ENCODE results near the gene RPL35A. TPM values are rescaled to one million over a fixed set of nuclear protein-coding genes. Genes with fewer than 3 reads are reported as not detected.
A peak's percentile ranks its signal among the peaks of the same experiment; 100 is the strongest.
"Not testable (repeated sequence)": the region's sequence is repeated elsewhere in the genome, so short reads cannot be mapped to it uniquely, and the experiment has no call there.

Gene RPL35A
- 1,000 to 10,000 TPM in 1 of 2 donors, 100 to 1,000 TPM in 1; 441 to 1,724 TPM for total RNA-seq
- 100 to 1,000 TPM; 891 to 937 TPM for polyA plus RNA-seq (ENCODE audit: insufficient read length in 2 of 2)
- long read RNA-seq, donor 1, transcript RPL35A-207 (2 exons, 687 nt), result minor isoform, 63 of 1,619 reads
- long read RNA-seq, donor 1, transcript RPL35A-205 (5 exons, 553 nt), result minor isoform, 46 of 1,619 reads
- long read RNA-seq, donor 1, transcript RPL35A-206 (5 exons, 1,444 nt), result major isoform, 735 of 1,619 reads
- long read RNA-seq, donor 1, transcript RPL35A-208 (4 exons, 677 nt), result minor isoform, 72 of 1,619 reads
- long read RNA-seq, donor 1, partial matches to known transcripts, result 606 of 1,619 reads
- long read RNA-seq, donor 1, other reads (novel, unspliced or antisense), result 79 of 1,619 reads
- long read RNA-seq, donor 2, transcript RPL35A-205 (5 exons, 553 nt), result minor isoform, 16 of 566 reads
- long read RNA-seq, donor 2, transcript RPL35A-207 (2 exons, 687 nt), result minor isoform, 11 of 566 reads
- long read RNA-seq, donor 2, transcript RPL35A-206 (5 exons, 1,444 nt), result major isoform, 299 of 566 reads
- long read RNA-seq, donor 2, transcript RPL35A-208 (4 exons, 677 nt), result minor isoform, 22 of 566 reads
- long read RNA-seq, donor 2, partial matches to known transcripts, result 198 of 566 reads
- long read RNA-seq, donor 2, other reads (novel, unspliced or antisense), result 16 of 566 reads
- long read RNA-seq, donor 3, transcript RPL35A-207 (2 exons, 687 nt), result minor isoform, 33 of 894 reads
- long read RNA-seq, donor 3, transcript RPL35A-208 (4 exons, 677 nt), result minor isoform, 30 of 894 reads
- long read RNA-seq, donor 3, transcript RPL35A-205 (5 exons, 553 nt), result minor isoform, 16 of 894 reads
- long read RNA-seq, donor 3, transcript RPL35A-206 (5 exons, 1,444 nt), result major isoform, 435 of 894 reads
- long read RNA-seq, donor 3, partial matches to known transcripts, result 321 of 894 reads
- long read RNA-seq, donor 3, other reads (novel, unspliced or antisense), result 52 of 894 reads
- long read RNA-seq, donor 4, transcript RPL35A-207 (2 exons, 687 nt), result minor isoform, 335 of 9,217 reads
- long read RNA-seq, donor 4, transcript RPL35A-209 (3 exons, 579 nt), result minor isoform, 82 of 9,217 reads
- long read RNA-seq, donor 4, transcript RPL35A-206 (5 exons, 1,444 nt), result major isoform, 3,910 of 9,217 reads
- long read RNA-seq, donor 4, transcript RPL35A-208 (4 exons, 677 nt), result minor isoform, 441 of 9,217 reads
- long read RNA-seq, donor 4, partial matches to known transcripts, result 3,880 of 9,217 reads
- long read RNA-seq, donor 4, other reads (novel, unspliced or antisense), result 484 of 9,217 reads

DNA sequence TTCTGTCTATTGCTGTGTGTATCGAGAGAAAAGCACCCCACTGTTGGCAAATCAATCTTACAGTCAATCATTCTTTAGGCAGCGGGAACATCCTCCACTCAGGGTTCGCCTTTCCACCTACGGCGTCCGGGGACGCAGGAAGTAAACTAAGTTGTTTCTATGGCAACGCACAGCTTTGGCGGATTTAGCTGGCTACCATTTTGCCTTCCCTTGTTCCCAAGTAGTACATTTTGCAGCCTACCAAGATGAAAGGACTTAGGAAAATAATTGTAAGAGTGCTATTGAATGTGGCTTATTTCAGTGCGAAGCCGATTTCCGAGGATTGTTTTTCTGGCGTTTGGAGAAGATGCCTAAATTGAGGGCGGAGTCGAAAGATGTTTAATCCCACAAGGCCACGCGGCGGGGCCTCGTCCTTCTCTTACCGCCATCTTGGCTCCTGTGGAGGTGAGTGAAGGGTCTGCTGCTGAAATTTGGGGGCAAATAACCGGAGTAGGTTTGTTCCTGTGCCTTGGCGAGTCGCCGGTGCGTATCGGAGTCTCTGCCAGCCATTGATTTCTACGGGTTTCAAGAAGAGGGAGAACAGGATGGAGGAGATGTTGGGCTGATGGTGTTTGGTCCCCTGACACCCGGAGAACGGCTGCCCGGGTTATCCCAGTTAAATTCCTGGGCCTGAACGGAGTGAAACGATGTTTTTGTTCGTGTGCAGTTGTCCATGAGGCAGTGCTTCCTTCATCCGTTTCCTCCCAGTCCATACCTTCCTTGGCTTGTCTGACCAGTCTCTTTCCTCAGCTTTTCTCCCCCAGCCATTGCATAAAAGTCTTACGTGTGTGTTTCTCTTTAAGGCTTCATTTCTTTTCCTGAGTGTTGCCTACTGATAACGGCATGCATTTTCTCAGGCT lies at the start of gene RPL35A:
Gene RPL35A, plus strand, starts transcription at position 413 of the 899 bp plus-strand sequence. CDS start 778 bp downstream, outside the sequence.
- peaks cover 33% of the 10 kb centered on the region for H3K36me3 ChIP-seq (ENCODE audit: control insufficient read depth, insufficient read depth, low read length)
- no peaks in the 10 kb centered on the region for H3K27me3 ChIP-seq (ENCODE audit: control insufficient read depth, insufficient read depth, low read length)
- peak; percentile 95 to 100 (median 97) for DNase-seq (ENCODE audit: low read depth in 4 of 6, low spot score in 6 of 6)
- peak within 1 kb of the TSS; percentile 98 for H3K27ac ChIP-seq (ENCODE audit: low read depth, low read length)
- peak within 1 kb of the TSS; percentile 83 for H3K4me3 ChIP-seq (ENCODE audit: low read depth, low read length)
- H3K4me1 ChIP-seq (ENCODE audit: control insufficient read depth, insufficient read depth, low read length), result peaks cover 21% of the 10 kb centered on the region
- H3K9me3 ChIP-seq (ENCODE audit: control insufficient read depth, insufficient read depth, low read length), result no peaks in the 10 kb centered on the region
- WGBS (ENCODE audit: insufficient coverage), result 0% methylated on average over 32 of the region's 36 CpGs

GRCh38 chr3:197901626-197902025 lies 48.4 kb upstream of the RPL35A start:
- Histone ChIP-seq H3K27ac (ENCODE audit: low read depth, low read length) (no peak overlapping the region), H3K9me3 (ENCODE audit: control insufficient read depth, insufficient read depth, low read length) (no peaks in the 10 kb centered on the region), H3K36me3 (ENCODE audit: control insufficient read depth, insufficient read depth, low read length) (peaks cover 12% of the 10 kb centered on the region), H3K4me1 (ENCODE audit: control insufficient read depth, insufficient read depth, low read length) (peaks cover 3% of the 10 kb centered on the region), H3K27me3 (ENCODE audit: control insufficient read depth, insufficient read depth, low read length) (no peaks in the 10 kb centered on the region), H3K4me3 (ENCODE audit: low read depth, low read length) (no peak overlapping the region)
- 98% methylated on average over 4 of the region's 4 CpGs for WGBS (ENCODE audit: insufficient coverage)
- no peak for DNase-seq (ENCODE audit: low read depth in 4 of 6, low spot score in 6 of 6)

- Histone ChIP-seq H3K9me3 (ENCODE audit: control insufficient read depth, insufficient read depth, low read length) (no peaks in the 10 kb centered on the region), H3K36me3 (ENCODE audit: control insufficient read depth, insufficient read depth, low read length) (peaks cover 5% of the 10 kb centered on the region), H3K4me3 (ENCODE audit: low read depth, low read length) (no peak overlapping the region), H3K27me3 (ENCODE audit: control insufficient read depth, insufficient read depth, low read length) (no peaks in the 10 kb centered on the region), H3K27ac (ENCODE audit: low read depth, low read length) (no peak overlapping the region), H3K4me1 (ENCODE audit: control insufficient read depth, insufficient read depth, low read length) (peaks cover 3% of the 10 kb centered on the region)
- DNase-seq (ENCODE audit: low read depth in 4 of 6, low spot score in 6 of 6), result peak; percentile 58 to 92 (median 77)
- WGBS (ENCODE audit: insufficient coverage), result 24% methylated on average over 11 of the region's 17 CpGs
Measured at GRCh38 chr3:197906023-197906849, 43.8 kb upstream of the RPL35A start.

DNA sequence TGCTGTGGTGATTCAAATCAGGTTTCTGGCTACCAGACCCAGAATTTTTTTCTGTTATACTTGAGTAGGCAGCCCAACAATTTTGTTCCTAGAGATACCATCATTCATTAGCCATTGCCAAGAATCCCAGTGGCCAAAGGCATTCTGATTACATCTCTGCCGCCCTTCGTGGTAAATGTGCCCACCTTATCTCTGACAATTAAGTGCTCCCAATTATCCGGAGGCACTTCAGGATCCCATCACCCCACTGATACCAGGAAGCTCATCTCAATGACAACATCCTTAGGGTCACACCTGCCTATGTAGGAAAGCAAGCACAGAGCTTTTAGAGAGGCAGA lies 43.2 kb upstream of the RPL35A start:
- Histone ChIP-seq H3K27me3 (ENCODE audit: control insufficient read depth, insufficient read depth, low read length) (no peaks in the 10 kb centered on the region), H3K27ac (ENCODE audit: low read depth, low read length) (no peak overlapping the region), H3K9me3 (ENCODE audit: control insufficient read depth, insufficient read depth, low read length) (no peaks in the 10 kb centered on the region), H3K4me3 (ENCODE audit: low read depth, low read length) (no peak overlapping the region), H3K4me1 (ENCODE audit: control insufficient read depth, insufficient read depth, low read length) (peaks cover 3% of the 10 kb centered on the region), H3K36me3 (ENCODE audit: control insufficient read depth, insufficient read depth, low read length) (no peaks in the 10 kb centered on the region)
- WGBS (ENCODE audit: insufficient coverage), result 90% methylated on average over 3 of the region's 3 CpGs
- DNase-seq (ENCODE audit: low read depth in 4 of 6, low spot score in 6 of 6), result no peak

DNA sequence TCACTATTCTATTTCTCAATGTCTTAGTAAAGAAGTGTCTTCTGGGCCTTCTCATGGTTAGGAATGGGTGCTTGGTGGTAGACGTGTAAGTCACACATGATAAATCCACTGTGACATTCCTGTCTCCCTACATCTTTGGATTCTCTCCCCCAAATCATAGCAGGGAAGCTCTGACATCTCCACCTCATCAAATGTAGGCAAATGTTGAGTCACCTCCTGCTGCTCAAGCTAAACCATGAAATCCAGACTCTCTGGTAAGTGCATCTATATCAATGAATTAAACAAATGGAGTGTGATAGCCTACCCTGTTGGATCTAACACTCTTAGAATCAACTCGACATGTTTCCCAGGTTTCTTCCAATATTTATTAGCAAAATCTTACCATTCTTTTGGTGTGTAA lies 42.8 kb upstream of the RPL35A start:
- Histone ChIP-seq H3K4me3 (ENCODE audit: low read depth, low read length) (no peak overlapping the region), H3K27ac (ENCODE audit: low read depth, low read length) (no peak overlapping the region), H3K36me3 (ENCODE audit: control insufficient read depth, insufficient read depth, low read length) (no peaks in the 10 kb centered on the region), H3K4me1 (ENCODE audit: control insufficient read depth, insufficient read depth, low read length) (peaks cover 3% of the 10 kb centered on the region), H3K27me3 (ENCODE audit: control insufficient read depth, insufficient read depth, low read length) (no peaks in the 10 kb centered on the region), H3K9me3 (ENCODE audit: control insufficient read depth, insufficient read depth, low read length) (no peaks in the 10 kb centered on the region)
- WGBS (ENCODE audit: insufficient coverage), result no CpG with 5 or more reads among the region's 2 CpGs
- no peak for DNase-seq (ENCODE audit: low read depth in 4 of 6, low spot score in 6 of 6)

DNA sequence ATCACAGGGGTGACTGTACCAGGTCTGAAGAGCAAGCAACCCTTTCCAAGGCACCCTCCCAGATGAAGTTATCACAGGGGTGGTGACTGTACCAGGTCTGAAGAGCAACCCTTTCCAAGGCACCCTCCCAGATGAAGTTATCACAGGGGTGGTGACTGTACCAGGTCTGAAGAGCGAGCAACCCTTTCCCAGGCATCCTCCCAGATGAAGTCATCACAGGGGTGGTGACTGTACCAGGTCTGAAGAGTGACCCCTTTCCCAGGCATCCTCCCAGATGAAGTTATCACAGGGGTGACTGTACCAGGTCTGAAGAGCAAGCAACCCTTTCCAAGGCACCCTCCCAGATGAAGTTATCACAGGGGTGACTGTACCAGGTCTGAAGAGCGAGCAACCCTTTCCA lies 41.4 kb upstream of the RPL35A start:
- not testable (repeated sequence) for H3K9me3 ChIP-seq (ENCODE audit: control insufficient read depth, insufficient read depth, low read length); H3K27ac ChIP-seq (ENCODE audit: low read depth, low read length); H3K4me1 ChIP-seq (ENCODE audit: control insufficient read depth, insufficient read depth, low read length); H3K36me3 ChIP-seq (ENCODE audit: control insufficient read depth, insufficient read depth, low read length); DNase-seq (ENCODE audit: low read depth in 4 of 6, low spot score in 6 of 6); H3K27me3 ChIP-seq (ENCODE audit: control insufficient read depth, insufficient read depth, low read length); H3K4me3 ChIP-seq (ENCODE audit: low read depth, low read length)
- 100% methylated on average over 1 of the region's 2 CpGs for WGBS (ENCODE audit: insufficient coverage)

DNA sequence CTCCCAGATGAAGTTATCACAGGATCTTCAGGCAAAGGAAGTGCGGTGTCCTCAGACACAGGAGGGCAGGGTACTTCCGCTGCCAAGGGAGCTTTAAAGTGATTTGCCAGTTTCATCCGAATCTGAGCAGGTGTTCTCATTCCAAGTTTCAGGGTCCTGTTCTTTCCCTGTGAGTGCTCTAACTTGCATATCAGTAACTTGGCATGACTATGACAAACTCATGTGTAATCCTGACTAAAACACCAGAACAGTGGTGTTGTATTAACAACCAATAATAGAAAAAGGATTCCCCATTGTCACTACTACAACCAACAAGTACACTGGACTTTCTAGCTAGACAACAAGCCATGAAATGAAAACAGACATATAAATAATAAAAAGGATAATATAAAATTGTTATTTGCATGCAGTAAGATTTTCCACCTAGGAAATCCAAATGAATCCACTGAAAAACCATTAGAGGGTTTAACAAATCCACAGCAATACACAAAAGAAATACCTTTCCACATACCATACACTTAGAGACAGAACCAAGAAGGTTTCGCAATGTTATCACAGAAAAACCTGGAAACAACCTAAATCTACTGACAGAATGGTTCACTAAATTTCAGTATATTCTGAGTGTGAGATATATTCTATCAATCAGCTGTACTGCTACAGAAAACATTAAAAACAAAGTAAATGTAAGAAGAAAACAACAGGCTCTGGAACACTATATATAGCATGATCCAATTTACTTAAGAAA lies 40.9 kb upstream of the RPL35A start:
- Histone ChIP-seq H3K4me3 (ENCODE audit: low read depth, low read length) (no peak overlapping the region), H3K4me1 (ENCODE audit: control insufficient read depth, insufficient read depth, low read length) (peaks cover 7% of the 10 kb centered on the region), H3K27me3 (ENCODE audit: control insufficient read depth, insufficient read depth, low read length) (no peaks in the 10 kb centered on the region), H3K9me3 (ENCODE audit: control insufficient read depth, insufficient read depth, low read length) (no peaks in the 10 kb centered on the region), H3K36me3 (ENCODE audit: control insufficient read depth, insufficient read depth, low read length) (peaks cover 7% of the 10 kb centered on the region), H3K27ac (ENCODE audit: low read depth, low read length) (no peak overlapping the region)
- DNase-seq (ENCODE audit: low read depth in 4 of 6, low spot score in 6 of 6), result no peak
- WGBS (ENCODE audit: insufficient coverage), result 100% methylated on average over 3 of the region's 4 CpGs

All from spinal cord (tissue), 10 donors.